Kidney epithelial cell (primary cell): ENCODE results near the gene STK32B. TPM values are rescaled to one million over a fixed set of nuclear protein-coding genes. Genes with fewer than 3 reads are reported as not detected.

Source experiments
- DNase-seq: peaks from one replicate; pipeline ENCODE4 v3.0.0-alpha.2; 2010; ENCODE audit warnings: low read depth
- H3K27me3 ChIP-seq: 2 replicates; pipeline ENCODE4 v1.6.0; 2011; ENCODE audit warnings: low read length; ENCODE audit not compliant: control insufficient read depth, insufficient read depth
- H3K36me3 ChIP-seq: 2 replicates; pipeline ENCODE4 v1.5.1; 2011; ENCODE audit warnings: low read length; ENCODE audit not compliant: control insufficient read depth, insufficient read depth
- H3K4me3 ChIP-seq: 2 replicates; pipeline ENCODE4 v1.5.1; 2011; ENCODE audit warnings: low read depth, mild to moderate bottlenecking, control low read depth, low read length
- total RNA-seq: library from RNA; depleted of rRNA; stranded (reverse); fragments of >200 nt; gene quantifications from 2 replicates; pipeline ENCODE4 v1.2.3, GENCODE V29; 2015
- TF ChIP-seq, protein P1 (sequence below): IDR thresholded peaks from 2 replicates; pipeline ENCODE4 v1.5.1; 2011; ENCODE audit warnings: mild to moderate bottlenecking, moderate library complexity, low read length, control low read depth, inconsistent platforms; ENCODE audit not compliant: insufficient read depth, poor library complexity, severe bottlenecking

Gene STK32B
- total RNA-seq, 1 donor from 2014 or later: 3.6 TPM

- Histone ChIP-seq H3K36me3 (no peaks in the 10 kb centered on the region), H3K27me3 (no peaks in the 10 kb centered on the region), H3K4me3 (no peak overlapping the region)
- no peak for DNase-seq
- TF ChIP-seq, protein P1, sequence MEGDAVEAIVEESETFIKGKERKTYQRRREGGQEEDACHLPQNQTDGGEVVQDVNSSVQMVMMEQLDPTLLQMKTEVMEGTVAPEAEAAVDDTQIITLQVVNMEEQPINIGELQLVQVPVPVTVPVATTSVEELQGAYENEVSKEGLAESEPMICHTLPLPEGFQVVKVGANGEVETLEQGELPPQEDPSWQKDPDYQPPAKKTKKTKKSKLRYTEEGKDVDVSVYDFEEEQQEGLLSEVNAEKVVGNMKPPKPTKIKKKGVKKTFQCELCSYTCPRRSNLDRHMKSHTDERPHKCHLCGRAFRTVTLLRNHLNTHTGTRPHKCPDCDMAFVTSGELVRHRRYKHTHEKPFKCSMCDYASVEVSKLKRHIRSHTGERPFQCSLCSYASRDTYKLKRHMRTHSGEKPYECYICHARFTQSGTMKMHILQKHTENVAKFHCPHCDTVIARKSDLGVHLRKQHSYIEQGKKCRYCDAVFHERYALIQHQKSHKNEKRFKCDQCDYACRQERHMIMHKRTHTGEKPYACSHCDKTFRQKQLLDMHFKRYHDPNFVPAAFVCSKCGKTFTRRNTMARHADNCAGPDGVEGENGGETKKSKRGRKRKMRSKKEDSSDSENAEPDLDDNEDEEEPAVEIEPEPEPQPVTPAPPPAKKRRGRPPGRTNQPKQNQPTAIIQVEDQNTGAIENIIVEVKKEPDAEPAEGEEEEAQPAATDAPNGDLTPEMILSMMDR: no peak
Measured at GRCh38 chr4:5393911-5394513, 342.7 kb downstream of the STK32B start.

DNA sequence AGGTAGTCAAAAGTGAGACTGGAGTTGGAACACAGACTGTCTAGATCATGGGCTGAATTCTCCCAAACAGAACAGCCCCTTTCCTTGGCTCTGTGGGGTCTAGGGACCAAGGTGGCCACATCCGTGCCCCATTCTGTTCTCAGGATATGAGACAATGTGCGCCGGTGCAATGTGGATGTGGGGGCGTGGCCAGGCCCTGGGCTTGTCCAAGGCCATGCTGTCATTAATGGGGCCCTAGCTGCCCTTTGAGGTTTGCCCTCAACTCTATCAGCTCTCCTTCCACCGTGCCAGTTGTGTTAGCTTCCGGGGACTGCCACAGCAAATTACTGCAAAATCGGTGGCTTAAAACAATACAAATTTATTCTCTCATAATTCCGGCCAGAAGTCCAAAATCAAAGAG is 344.5 kb downstream of the STK32B start:
- Histone ChIP-seq H3K36me3 (no peaks in the 10 kb centered on the region), H3K4me3 (no peak overlapping the region), H3K27me3 (no peaks in the 10 kb centered on the region)
- DNase-seq: no peak
- TF ChIP-seq, protein P1: no peak

DNA sequence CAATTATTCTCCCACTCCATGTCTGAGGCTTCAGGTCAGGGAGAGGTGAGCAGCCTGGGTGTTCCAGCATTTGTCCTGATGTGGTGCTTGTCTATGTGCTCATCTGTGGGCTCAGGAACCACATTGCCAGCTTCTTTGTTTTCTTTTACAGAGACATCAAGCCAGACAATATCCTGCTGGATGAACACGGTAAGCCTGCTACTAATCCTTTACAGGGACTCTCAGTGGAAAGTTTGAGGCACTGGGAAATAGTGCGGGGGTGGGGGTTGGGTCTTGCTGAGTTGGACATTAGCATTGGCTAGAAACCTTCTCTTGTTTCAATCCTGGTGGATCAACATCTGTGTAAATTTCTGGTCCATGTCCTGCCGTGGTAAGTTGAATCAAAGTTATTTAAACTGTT is 346.8 kb downstream of the STK32B start:
- H3K36me3 ChIP-seq: no peaks in the 10 kb centered on the region
- DNase-seq: no peak
- no peak overlapping the region for H3K4me3 ChIP-seq

GRCh38 chr4:5399124-5399523 is 347.8 kb downstream of the STK32B start:
- no peak for DNase-seq

More for the DNA sequence above, 346.8 kb downstream of the STK32B start:
- no peaks in the 10 kb centered on the region for H3K27me3 ChIP-seq
- TF ChIP-seq, protein P1: no peak

DNA sequence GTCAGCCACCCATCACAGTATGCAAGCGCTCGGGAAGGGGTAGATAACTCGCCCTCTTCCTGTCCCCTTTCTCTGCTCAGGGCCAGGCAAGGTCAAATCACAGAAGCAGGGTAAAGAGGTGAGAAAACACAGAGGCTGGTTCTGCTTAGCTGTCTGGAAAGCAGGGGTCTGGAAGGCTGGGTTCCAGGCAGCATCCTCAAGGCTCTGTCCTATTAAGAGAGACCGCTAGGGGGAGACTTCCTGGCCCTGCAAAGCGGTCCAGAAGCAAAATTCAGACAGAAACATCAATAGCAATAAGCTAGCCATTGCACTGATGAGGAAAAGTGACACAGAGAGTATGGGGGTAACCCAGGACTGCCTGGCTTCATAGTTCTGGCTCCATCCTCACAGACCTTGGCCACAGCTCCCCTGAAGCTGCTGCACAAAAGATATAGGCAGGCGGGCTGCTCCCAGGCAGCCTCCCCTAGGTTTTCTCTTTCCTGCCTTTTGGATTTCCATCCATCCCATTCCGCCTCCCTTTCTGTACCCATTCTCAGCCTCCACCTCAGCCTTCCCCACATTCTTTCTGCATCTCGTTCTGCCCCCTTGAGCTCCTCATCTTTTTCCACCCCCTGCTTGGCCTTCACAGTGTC is 348.6 kb downstream of the STK32B start:
- H3K27me3 ChIP-seq: no peaks in the 10 kb centered on the region
- no peak overlapping the region for H3K4me3 ChIP-seq
- TF ChIP-seq, protein P1: peak; percentile 74
- H3K36me3 ChIP-seq: no peaks in the 10 kb centered on the region
- no peak for DNase-seq

More at GRCh38 chr4:5399124-5399523, 347.8 kb downstream of the STK32B start:
- TF ChIP-seq, protein P1: no peak
- Histone ChIP-seq H3K36me3 (no peaks in the 10 kb centered on the region), H3K4me3 (no peak overlapping the region), H3K27me3 (no peaks in the 10 kb centered on the region)
